Heart right ventricle (tissue), 16 donors: ENCODE results near the gene CPA3. TPM values are rescaled to one million over a fixed set of nuclear protein-coding genes. Genes with fewer than 3 reads are reported as not detected.
A peak's percentile ranks its signal among the peaks of the same experiment; 100 is the strongest.

Source experiments
- ATAC-seq, 8 donors: fragments of 200-7000 bp; cut with Tn5 transposase; one replicate each; pipeline ENCODE4 v1.9.1; 2020; ENCODE audit warnings: mild to moderate bottlenecking in 8 of 8, moderate library complexity in 8 of 8, moderate number of reproducible peaks in 1 of 8
- DNase-seq, 2 donors: peaks; one replicate each; pipeline ENCODE4 v3.0.0-alpha.2; 2020
- H3K27ac ChIP-seq, 10 donors: fragments of 200-600 bp; sonication (generic) in 2 of 10; one replicate each; pipeline versions ENCODE4 v1.5.0 to v1.8.0; 2020 to 2022; ENCODE audit warnings: mild to moderate bottlenecking in 3 of 10
- H3K27me3 ChIP-seq, 7 donors: fragments of 200-600 bp; one replicate each; pipeline ENCODE4 v1.8.0; 2021 to 2022; ENCODE audit warnings: mild to moderate bottlenecking in 2 of 7
- H3K36me3 ChIP-seq, 9 donors: fragments of 200-600 bp; sonication (generic) in 1 of 9; one replicate each; pipeline versions ENCODE4 v1.5.0 to v1.8.0; 2020 to 2022; ENCODE audit warnings: mild to moderate bottlenecking in 2 of 9
- H3K4me1 ChIP-seq, 9 donors: fragments of 200-600 bp; sonication (generic) in 1 of 9; one replicate each; pipeline versions ENCODE4 v1.5.0 to v1.8.0; 2020 to 2022; ENCODE audit warnings: mild to moderate bottlenecking in 4 of 9
- H3K4me3 ChIP-seq, 10 donors: fragments of 200-600 bp; sonication (generic) in 2 of 10; one replicate each; pipeline versions ENCODE4 v1.5.0 to v1.8.0; 2020 to 2022; ENCODE audit warnings: mild to moderate bottlenecking in 7 of 10, moderate library complexity in 2 of 10
- H3K9me3 ChIP-seq, 11 donors: fragments of 200-600 bp in 10 of 11; sonication (generic) in 2 of 11; one replicate each; pipeline versions ENCODE4 v1.5.0 to v1.8.0; 2013 to 2022; ENCODE audit warnings: mild to moderate bottlenecking in 2 of 11, control low read depth in 1 of 11, moderate library complexity in 1 of 11
- CTCF ChIP-seq, 9 donors: fragments of 200-600 bp; sonication (generic) in 2 of 9; IDR thresholded peaks; one replicate each; pipeline versions ENCODE4 v1.5.0 to v1.8.0; 2021 to 2022; ENCODE audit warnings: antibody characterized with exemption in 9 of 9, mild to moderate bottlenecking in 5 of 9, moderate library complexity in 1 of 9
- WGBS, 2 donors: extraction: QIAGEN DNeasy Blood & Tissue Kit; methylation state at CpG; one replicate each; pipeline ENCODE4 v1.1.7; 2013; ENCODE audit warnings: inconsistent platforms in 1 of 2; 5-methylcytosine and 5-hydroxymethylcytosine counted together
- intact Hi-C, 10 donors: fragments of 100-400 bp; cut with DNase I; formaldehyde crosslinking; loops; one replicate each; pipeline versions ENCODE4 v1.11.1 to v1.14.2; 2022
- polyA plus RNA-seq, 2 donors: library from polyadenylated mRNA; stranded (reverse); fragments of 200-250 nt; gene quantifications; one replicate each; pipeline ENCODE4 v1.2.3, GENCODE V29; 2013
- total RNA-seq, 10 donors: library from RNA; stranded (reverse); fragmentation: NEBNext Ultra II Directional in 3 of 10; extraction: Animal tissue kit (Norgen Biotek cat#: 25700) in 3 of 10; gene quantifications; one replicate each; pipeline versions ENCODE4 v1.2.1 to v1.2.4, GENCODE V29; 2021 to 2023
- donor health status: Arrhythmogenic right ventricular cardiomyopathy.
- donor health status: ischemic (EF 13 %, LVEDD 7.1; RV severe dilation, severe dysfunction).
- donor health status: healthy with polysubstance abuse.
- donor health status: DM: no; HTN: yes; CAD: no.
- donor health status: DM: no; HTN: no; CAD: no.
- donor health status: ischemic (EF 25% LVEDD 6.9; RV normal size, moderate dysfunction).
- donor health status: ischemic (EF 25% LVEDD 5.7; RV mildly dilated, moderate dysfunction).
- donor health status: healthy.
- donor health status: DM: yes; HTN: yes; CAD: no.
- donor health status: Ischemic cardiomyopathy.
- donor health status: ischemic (EF 35%, LVEDD 5.7; RV mildly dilated, moderate dysfunction).
- donor health status: nonischemic (EF 11% LVEDD 7.7; RV severe dilation, severe dysfunction).
- donor health status: DM: yes; HTN: yes; CAD: no.
- donor health status: PGD.
- donor health status: ischemic (EF 29% LVEDD 5.4; RV normal size, mild dysfunction).
- donor health status: nonischemic (EF 23%, LVEDD 6.1; RV moderate dilation, normal function).

CPA3 gene
- total and polyA plus RNA-seq, 12 donors, result 0.22 to 2.6 (median 1.4) TPM

- no peak for TF ChIP-seq CTCF (IDR thresholded peaks at IDR 0.05)
- 81 to 82% methylated on average over 4 of the region's 4 CpGs for WGBS, 2 donors
- no peak for ATAC-seq
- H3K27ac ChIP-seq, result no peak overlapping the region
- intact Hi-C loops, result loop anchor here in 1 of 10 donors (5.0 kb wide), 1 partner anchor 90 kb away; no protein-coding TSS in a partner anchor
- no peaks in the 10 kb centered on the region for H3K9me3 ChIP-seq
- no peaks in the 10 kb centered on the region for H3K4me1 ChIP-seq
- no peak for DNase-seq
- peaks cover 0 to 7% (median 0%) of the 10 kb centered on the region in 7 donors for H3K27me3 ChIP-seq
- H3K36me3 ChIP-seq, result no peaks in the 10 kb centered on the region
- no peak overlapping the region for H3K4me3 ChIP-seq
Observed at GRCh38 chr3:148857316-148857715, 7.8 kb upstream of the CPA3 start.

DNA sequence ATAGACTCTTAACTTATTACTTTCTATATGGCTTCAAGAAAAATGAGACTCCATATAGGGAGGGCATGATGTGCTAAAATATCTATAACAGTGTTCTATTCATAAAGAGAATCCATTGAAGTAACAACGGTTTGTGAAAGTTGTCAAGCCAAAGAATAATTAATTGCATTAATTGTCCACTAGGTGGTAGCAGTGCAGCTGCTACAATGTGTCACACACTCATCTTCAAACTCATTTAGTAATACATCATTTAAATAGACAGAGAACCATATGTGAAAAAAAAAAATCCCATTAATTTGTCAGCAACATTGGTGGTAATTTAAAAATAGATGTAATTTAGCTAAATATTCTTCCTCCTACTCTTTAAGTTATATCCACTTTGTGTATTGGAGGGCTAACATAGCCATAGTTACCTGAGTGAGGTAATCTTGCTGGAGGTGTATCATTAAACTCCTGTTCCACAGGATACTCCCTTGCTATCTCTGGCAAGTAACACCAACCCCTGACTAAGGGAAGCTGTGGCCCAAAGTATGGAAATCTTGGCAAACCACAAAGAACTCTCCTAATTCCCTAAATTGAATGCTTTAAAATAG, 3.7 kb upstream of the CPA3 start:
- DNase-seq (no peak), ATAC-seq (peak in 1 of 8 donors; percentile 51)
- H3K36me3 ChIP-seq, result no peaks in the 10 kb centered on the region
- no peak overlapping the region for H3K4me3 ChIP-seq
- WGBS, 2 donors, result 4 to 7% methylated on average over 1 of the region's 1 CpG
- peaks cover 0 to 16% (median 7%) of the 10 kb centered on the region in 7 donors for H3K27me3 ChIP-seq
- no peaks in the 10 kb centered on the region for H3K9me3 ChIP-seq
- intact Hi-C loops, result loop anchor here in 8 of 10 donors (1.0 to 10.0 kb wide), 9 partner anchors 81 to 413 kb away; no protein-coding TSS in a partner anchor
- no peak overlapping the region for H3K27ac ChIP-seq
- H3K4me1 ChIP-seq, result no peaks in the 10 kb centered on the region
- TF ChIP-seq CTCF (IDR thresholded peaks at IDR 0.05), result peak; percentile 58 to 85 (median 80)

DNA sequence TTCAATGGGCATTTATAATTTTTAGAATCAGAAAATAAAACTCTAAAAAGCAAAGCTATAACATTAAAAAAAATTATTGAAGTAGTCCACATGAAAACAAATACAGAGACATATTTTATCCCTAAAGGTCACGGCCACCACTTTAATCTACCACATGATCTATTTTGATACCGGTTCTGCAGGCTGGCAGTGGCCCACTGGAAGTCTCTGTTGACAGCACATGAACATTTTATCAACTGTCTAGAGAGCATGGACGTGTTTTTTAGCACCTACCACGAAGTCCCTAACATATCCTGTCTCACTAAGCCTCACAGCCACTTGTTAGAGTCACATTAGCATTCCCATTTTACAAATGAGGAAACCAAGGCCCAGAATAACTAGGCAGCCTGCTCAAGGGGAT, 1.8 kb upstream of the CPA3 start:
- intact Hi-C loops, result loop anchor here in 8 of 10 donors (2.0 to 10.0 kb wide), 7 partner anchors 79 to 412 kb away; no protein-coding TSS in a partner anchor
- H3K4me1 ChIP-seq, result no peaks in the 10 kb centered on the region
- H3K27me3 ChIP-seq, result peaks cover 0 to 25% (median 9%) of the 10 kb centered on the region in 7 donors
- no peak overlapping the region for H3K4me3 ChIP-seq
- H3K36me3 ChIP-seq, result no peaks in the 10 kb centered on the region
- TF ChIP-seq CTCF (IDR thresholded peaks at IDR 0.05), result no peak
- 15 to 22% methylated on average over 4 of the region's 4 CpGs for WGBS, 2 donors
- no peaks in the 10 kb centered on the region for H3K9me3 ChIP-seq
- DNase-seq (no peak), ATAC-seq (no peak)
- H3K27ac ChIP-seq, result no peak overlapping the region

DNA sequence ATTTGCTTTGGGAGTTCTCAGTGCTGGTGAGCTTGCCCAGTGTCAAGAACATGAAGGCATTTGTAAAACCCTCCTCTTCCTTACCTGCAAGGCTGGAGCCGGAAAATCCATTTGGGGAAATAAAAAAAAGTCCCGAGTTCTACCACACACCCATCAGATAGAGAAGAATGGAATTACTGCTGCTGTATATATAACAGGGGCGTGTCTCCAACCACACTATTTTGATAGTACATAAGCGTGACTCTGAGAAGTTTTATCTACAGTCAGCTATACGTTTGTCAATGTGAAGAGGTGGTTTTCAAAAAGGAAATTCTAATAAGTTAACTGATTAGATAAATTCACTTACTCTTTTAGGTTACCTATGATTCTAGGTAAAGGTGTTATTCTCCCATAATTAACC, 1.3 kb upstream of the CPA3 start:
- WGBS, 2 donors, result 61 to 63% methylated on average over 5 of the region's 5 CpGs
- Histone ChIP-seq H3K36me3 (no peaks in the 10 kb centered on the region), H3K4me3 (no peak overlapping the region), H3K27me3 (peaks cover 0 to 25% (median 9%) of the 10 kb centered on the region in 7 donors), H3K4me1 (no peaks in the 10 kb centered on the region), H3K9me3 (no peaks in the 10 kb centered on the region), H3K27ac (no peak overlapping the region)
- TF ChIP-seq CTCF (IDR thresholded peaks at IDR 0.05), result no peak
- intact Hi-C loops, result loop anchor here in 8 of 10 donors (2.0 to 10.0 kb wide), 7 partner anchors 78 to 411 kb away; no protein-coding TSS in a partner anchor
- ATAC-seq, result no peak
- DNase-seq, result no peak
